WERI-Rb-1 (cell line): ENCODE data around the gene STEAP4.

ENCODE experiments used
- DNase-seq: peaks from one replicate; pipeline ENCODE4 v3.0.0-alpha.2; 2020
- H3K27ac ChIP-seq: fragments of 250-450 bp; sonication (Bioruptor Pico); 2 replicates; pipeline ENCODE4 v1.5.1; 2020; ENCODE audit warnings: mild to moderate bottlenecking, moderate library complexity
- H3K27me3 ChIP-seq: fragments of 250-450 bp; sonication (Bioruptor Pico); 2 replicates; pipeline ENCODE4 v1.5.1; 2021; ENCODE audit warnings: mild to moderate bottlenecking, low read depth, moderate library complexity; ENCODE audit not compliant: insufficient read depth, severe bottlenecking
- H3K36me3 ChIP-seq: fragments of 250-450 bp; sonication (Bioruptor Pico); 2 replicates; pipeline ENCODE4 v1.5.1; 2020; ENCODE audit warnings: mild to moderate bottlenecking, moderate library complexity
- H3K4me3 ChIP-seq: 2 replicates; pipeline ENCODE4 v1.5.1; 2011; ENCODE audit warnings: low read depth, mild to moderate bottlenecking, control low read depth, low read length
- H3K9me3 ChIP-seq: fragments of 250-450 bp; sonication (Bioruptor Pico); 2 replicates; pipeline ENCODE4 v1.5.1; 2021; ENCODE audit warnings: mild to moderate bottlenecking, moderate library complexity; ENCODE audit not compliant: severe bottlenecking
- TF ChIP-seq, protein P1 (sequence below): IDR thresholded peaks from 2 replicates; pipeline ENCODE4 v1.5.1; 2011; ENCODE audit warnings: low read depth, mild to moderate bottlenecking, control low read depth, inconsistent platforms, low read length

STEAP4 gene

DNA sequence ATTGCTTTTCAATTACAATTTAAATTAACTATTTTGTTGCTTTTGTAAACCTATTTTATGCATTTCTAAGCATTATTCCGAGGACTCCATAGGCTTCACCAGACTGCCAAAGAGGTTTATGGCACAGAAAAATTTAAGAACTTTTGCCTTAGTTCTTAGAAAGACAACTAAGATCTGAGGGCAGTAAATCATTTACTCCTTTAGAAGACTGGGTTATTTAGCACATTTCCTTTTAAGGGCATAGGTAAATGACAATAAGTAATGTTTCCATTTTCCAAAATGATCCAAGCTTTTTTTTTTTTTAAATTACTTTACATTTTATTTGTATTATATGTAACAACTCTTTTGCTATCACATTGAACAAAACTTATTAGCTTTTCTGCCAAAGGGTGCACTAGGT, 15.0 kb upstream of the STEAP4 start:
- Histone ChIP-seq H3K27me3 (no peaks in the 10 kb centered on the region), H3K27ac (no peak overlapping the region), H3K9me3 (no peaks in the 10 kb centered on the region), H3K4me3 (no peak overlapping the region), H3K36me3 (no peaks in the 10 kb centered on the region)
- TF ChIP-seq, protein P1, sequence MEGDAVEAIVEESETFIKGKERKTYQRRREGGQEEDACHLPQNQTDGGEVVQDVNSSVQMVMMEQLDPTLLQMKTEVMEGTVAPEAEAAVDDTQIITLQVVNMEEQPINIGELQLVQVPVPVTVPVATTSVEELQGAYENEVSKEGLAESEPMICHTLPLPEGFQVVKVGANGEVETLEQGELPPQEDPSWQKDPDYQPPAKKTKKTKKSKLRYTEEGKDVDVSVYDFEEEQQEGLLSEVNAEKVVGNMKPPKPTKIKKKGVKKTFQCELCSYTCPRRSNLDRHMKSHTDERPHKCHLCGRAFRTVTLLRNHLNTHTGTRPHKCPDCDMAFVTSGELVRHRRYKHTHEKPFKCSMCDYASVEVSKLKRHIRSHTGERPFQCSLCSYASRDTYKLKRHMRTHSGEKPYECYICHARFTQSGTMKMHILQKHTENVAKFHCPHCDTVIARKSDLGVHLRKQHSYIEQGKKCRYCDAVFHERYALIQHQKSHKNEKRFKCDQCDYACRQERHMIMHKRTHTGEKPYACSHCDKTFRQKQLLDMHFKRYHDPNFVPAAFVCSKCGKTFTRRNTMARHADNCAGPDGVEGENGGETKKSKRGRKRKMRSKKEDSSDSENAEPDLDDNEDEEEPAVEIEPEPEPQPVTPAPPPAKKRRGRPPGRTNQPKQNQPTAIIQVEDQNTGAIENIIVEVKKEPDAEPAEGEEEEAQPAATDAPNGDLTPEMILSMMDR = no peak
- DNase-seq = no peak

DNA sequence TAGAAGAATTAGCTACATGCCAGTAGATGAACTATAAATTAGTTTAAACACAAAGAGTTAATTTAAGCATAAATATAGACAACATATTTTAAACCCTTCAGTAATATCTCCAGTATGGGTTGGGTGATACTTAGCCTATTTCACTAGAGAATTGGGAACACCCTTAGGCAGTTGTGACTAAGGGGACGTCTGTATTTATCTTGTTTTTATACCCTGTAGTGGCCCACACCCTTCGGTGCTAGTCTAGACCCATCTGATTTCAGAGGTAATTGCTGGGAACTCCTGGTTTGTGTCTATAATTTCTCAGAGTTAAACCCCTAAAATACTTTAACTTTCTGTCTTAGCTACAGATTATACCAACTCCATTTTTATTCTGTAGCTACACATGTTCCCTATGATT, 11.5 kb upstream of the STEAP4 start:
- Histone ChIP-seq H3K9me3 (no peaks in the 10 kb centered on the region), H3K36me3 (no peaks in the 10 kb centered on the region), H3K27ac (no peak overlapping the region), H3K27me3 (no peaks in the 10 kb centered on the region), H3K4me3 (no peak overlapping the region)
- TF ChIP-seq, protein P1 = no peak
- no peak for DNase-seq

DNA sequence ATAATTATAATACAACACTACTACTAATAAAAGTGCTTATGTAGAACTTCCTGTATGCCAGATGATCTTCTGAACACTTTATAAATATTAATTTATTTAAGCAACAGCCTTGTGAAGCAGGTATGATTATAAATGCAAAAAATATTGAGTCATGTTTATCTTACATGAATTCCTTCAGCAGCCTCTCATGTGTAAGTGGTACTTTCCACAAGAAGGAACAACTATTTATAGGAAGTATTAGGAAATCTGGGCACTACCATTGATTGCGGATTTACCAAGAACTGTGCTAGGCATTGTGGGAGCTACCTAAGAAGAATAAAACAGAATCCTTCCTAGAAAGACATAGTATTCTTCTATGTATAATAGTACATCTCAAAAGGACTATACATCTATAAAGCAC, 10.7 kb upstream of the STEAP4 start:
- Histone ChIP-seq H3K27ac (no peak overlapping the region), H3K27me3 (no peaks in the 10 kb centered on the region), H3K4me3 (no peak overlapping the region), H3K36me3 (no peaks in the 10 kb centered on the region), H3K9me3 (no peaks in the 10 kb centered on the region)
- TF ChIP-seq, protein P1 = no peak
- DNase-seq = no peak

DNA sequence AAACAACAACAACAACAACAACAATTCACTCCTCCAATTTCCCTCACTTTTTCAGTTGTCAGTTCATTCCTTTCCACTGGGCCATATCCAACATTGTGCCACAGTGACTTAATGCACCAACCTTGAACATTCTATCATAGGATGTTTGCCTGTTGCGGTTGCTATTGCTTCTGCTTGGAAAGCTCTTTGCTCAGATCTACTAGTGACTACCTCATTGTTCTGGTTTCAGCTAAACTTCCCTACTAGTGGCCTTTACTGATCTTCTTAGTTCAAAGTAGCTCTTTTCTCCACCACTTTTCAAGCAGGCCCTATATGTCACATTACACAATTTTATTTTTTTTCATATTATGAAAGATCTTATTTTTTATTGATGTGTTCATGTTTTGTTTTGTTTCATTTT, 9.8 kb upstream of the STEAP4 start:
- TF ChIP-seq, protein P1 = no peak
- DNase-seq = no peak
- Histone ChIP-seq H3K36me3 (no peaks in the 10 kb centered on the region), H3K9me3 (no peaks in the 10 kb centered on the region), H3K27ac (no peak overlapping the region), H3K27me3 (no peaks in the 10 kb centered on the region), H3K4me3 (no peak overlapping the region)

DNA sequence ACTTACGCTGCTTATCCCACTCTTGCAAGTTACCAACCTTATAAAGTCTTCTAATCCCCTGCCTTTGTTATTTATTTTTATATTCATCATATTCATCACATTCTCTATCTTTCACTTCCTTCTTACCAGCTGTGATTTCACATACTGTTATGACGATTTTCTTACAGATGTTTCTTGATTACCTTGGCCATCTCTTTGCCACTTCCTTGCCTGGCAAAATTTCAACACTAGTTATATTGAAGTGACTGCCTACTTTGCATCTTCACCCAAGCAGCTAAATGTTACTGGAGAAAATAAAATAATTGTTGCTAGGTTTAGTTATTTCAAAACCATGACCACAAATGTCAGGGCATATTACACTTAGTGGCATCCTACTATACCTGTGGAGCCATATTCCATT, 8.8 kb upstream of the STEAP4 start:
- H3K4me3 ChIP-seq = no peak overlapping the region
- TF ChIP-seq, protein P1 = no peak

DNA sequence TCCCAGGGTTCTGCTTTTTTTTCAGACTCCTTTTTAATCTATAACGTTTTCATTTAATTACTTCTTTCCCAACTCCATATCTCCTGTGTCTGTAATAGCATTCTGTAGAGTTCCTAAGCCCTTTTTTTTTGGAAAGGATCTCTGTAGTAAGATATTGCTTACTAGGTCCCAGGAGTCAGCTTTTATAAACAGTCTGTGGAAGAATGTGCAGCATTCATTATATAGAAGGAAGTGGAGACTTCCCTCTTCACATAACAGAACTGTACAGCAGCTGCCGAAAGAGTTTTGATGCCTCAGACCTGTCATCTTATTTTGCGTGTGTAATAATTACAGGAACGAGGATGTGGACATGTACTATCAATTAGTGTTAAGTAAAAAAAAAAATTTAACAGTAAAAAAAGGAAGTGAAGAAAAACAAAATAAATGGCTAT, 7.4 kb upstream of the STEAP4 start:
- TF ChIP-seq, protein P1 = no peak
- H3K27ac ChIP-seq = no peak overlapping the region
- H3K36me3 ChIP-seq = no peaks in the 10 kb centered on the region
- H3K27me3 ChIP-seq = no peaks in the 10 kb centered on the region
- no peaks in the 10 kb centered on the region for H3K9me3 ChIP-seq
- no peak overlapping the region for H3K4me3 ChIP-seq
- no peak for DNase-seq

More for the DNA sequence above, 8.8 kb upstream of the STEAP4 start:
- no peaks in the 10 kb centered on the region for H3K36me3 ChIP-seq
- no peaks in the 10 kb centered on the region for H3K27me3 ChIP-seq
- H3K9me3 ChIP-seq = no peaks in the 10 kb centered on the region
- H3K27ac ChIP-seq = no peak overlapping the region
- DNase-seq = no peak
